Activated CD8-positive, alpha-beta memory T cell treated with anti-CD3 and anti-CD28 coated beads, Interleukin-2, amount 50 U/mL, for 48 hours (primary cell): ENCODE measurements around the gene ARHGAP5.
"Not testable (repeated sequence)": the region's sequence is repeated elsewhere in the genome, so short reads cannot be mapped to it uniquely, and the experiment has no call there.

Experiments
- DNase-seq: peaks from one replicate; pipeline ENCODE4 v3.0.0-alpha.2; 2020

Gene ARHGAP5

DNA sequence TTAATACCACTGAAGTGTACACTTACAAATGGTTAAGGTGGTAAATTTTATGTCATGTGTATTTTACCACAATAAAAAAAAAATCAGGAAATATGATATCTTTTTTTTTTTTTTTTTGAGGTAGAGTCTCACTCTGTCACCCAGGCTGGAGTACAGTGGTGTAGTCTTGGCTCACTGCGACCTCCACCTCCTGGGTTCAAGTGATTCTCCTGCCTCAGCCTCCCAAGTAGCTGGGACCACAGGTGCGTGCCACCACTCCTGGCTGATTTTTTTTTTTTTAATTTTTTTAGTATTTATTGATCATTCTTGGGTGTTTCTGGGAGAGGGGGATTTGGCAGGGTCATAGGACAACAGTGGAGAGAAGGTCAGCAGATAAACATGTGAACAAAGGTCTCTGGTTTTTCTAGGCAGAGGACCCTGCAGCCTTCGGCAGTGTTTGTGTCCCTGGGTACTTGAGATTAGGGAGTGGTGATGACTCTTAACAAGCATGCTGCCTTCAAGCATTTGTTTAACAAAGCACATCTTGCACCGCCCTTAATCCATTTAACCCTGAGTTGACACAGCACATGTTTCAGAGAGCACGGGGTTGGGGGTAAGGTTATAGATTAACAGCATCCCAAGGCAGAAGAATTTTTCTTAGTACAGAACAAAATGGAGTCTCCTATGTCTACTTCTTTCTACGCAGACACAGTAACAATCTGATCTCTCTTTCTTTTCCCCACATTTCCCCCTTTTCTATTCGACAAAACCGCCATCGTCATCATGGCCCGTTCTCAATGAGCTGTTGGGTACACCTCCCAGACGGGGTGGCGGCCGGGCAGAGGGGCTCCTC is 50.0 kb downstream of the ARHGAP5 start:
- DNase-seq, result not testable (repeated sequence)

DNA sequence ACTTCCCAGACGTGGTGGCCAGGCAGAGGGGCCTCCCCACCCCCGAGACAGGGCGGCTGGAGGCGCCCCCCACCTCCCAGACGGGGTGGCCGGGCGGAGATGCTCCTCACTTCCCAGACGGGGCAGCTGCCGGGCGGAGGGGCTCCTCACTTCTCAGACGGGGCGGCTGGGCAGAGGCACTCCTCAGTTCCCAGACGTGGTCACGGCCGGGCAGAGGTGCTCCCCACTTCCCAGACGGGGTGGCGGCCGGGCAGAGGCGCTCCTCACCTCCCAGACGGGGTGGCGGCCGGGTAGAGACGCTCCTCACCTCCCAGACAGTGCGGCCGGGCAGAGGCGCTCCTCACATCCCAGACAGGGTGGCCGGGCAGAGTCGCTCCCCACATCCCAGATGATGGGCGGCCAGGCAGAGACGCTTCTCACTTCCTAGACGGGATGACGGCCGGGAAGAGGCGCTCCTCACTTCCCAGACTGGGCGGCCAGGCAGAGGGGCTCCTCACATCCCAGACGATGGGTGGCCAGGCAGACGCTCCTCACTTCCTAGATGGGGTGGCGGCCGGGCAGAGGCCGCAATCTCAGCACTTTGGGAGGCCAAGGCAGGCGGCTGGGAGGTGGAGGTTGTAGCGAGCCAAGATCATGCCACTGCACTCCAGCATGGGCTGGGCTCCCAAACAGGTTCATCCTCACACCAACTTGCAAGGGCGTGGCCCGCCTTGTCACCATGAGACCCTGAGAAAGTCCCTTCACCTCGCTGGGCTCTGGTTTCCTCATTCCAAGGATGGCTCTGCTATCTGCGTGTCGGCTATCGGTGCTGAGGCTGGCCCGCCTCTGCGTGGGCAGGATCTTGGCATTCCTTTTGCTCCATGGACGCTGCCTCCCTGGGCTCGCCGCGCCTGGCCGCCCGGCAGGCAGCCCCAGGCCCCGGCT is 50.9 kb downstream of the ARHGAP5 start:
- DNase-seq, result not testable (repeated sequence)

DNA sequence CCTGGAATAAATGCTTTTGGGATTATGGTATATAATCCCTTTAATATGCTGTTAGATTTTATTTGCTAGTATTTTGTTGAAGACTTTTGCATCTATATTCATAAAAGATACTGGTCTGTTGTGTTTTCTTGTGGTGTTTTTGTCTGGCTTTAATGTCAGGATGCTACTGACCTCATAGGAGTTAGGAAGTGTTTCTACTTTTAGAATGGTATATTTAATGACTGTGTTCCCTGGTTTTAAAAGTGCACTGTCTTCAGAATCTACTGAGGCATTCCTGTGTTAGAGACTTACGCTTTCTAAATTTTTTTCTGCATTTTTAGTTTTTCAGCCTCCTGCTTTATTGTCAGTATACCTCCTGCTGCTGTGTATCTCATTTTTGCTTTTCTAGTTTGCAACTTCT is 51.6 kb downstream of the ARHGAP5 start:
- no peak for DNase-seq

DNA sequence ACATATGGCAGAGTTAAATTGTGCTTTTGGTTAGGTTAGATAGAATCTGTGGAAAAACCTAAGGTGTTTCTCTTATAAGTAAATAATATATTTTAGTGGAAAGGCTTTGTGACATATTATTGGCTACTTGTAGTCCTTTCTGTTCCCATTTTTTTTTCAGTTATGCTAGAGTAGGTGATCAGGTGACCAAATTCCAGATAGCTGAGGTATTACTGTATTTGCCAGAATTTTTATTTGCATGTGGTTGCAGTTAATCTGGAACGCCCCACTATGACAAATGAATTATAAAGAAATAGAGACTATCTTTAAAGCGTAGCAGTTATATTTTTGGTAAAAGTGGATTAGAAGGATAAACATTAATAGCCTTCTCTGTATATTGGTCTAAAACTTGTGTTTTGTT is 52.0 kb downstream of the ARHGAP5 start:
- no peak for DNase-seq

DNA sequence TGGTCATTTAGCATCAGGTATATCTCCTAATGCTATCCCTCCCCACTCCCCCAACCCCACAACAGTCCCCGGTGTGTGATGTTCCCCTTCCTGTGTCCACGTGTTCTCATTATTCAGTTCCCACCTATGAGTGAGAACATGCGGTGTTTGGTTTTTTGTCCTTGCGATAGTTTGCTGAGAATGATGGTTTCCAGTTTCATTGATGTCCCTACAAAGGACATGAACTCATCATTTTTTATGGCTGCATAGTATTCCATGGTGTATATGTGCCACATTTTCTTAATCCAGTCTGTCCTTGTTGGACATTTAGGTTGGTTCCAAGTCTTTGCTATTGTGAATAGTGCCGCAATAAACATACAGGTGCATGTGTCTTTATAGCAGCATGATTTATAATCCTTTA is 54.6 kb downstream of the ARHGAP5 start:
- not testable (repeated sequence) for DNase-seq

DNA sequence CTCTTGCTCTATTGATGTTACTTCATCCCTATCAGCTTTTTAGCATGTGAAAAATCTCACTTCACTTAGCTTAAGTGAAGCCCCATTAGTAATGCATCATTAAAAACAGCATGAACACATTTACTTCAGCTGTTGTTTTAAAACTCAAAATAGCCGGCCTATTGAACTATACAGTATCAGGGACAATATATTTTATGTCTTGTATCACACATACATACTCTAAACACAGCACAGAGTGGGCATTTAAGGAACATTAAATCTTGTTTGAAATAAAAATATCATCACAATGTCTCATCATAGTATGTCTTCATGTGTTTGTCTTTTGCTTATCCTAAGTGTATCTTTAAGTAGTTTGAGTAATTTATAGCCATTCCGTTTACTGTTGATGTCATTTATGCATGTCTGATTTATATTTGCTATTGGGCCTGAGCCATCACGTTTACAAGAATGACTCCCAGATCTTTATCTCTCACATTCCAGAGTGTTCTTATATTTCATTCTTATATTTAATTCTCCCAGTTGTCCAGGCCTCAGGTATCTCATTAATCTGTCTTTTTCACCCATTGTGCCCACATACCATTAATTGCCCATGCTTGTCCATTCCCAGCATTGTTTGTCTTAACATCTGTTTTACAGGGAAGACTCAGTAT is 57.5 kb downstream of the ARHGAP5 start:
- DNase-seq, result no peak

DNA sequence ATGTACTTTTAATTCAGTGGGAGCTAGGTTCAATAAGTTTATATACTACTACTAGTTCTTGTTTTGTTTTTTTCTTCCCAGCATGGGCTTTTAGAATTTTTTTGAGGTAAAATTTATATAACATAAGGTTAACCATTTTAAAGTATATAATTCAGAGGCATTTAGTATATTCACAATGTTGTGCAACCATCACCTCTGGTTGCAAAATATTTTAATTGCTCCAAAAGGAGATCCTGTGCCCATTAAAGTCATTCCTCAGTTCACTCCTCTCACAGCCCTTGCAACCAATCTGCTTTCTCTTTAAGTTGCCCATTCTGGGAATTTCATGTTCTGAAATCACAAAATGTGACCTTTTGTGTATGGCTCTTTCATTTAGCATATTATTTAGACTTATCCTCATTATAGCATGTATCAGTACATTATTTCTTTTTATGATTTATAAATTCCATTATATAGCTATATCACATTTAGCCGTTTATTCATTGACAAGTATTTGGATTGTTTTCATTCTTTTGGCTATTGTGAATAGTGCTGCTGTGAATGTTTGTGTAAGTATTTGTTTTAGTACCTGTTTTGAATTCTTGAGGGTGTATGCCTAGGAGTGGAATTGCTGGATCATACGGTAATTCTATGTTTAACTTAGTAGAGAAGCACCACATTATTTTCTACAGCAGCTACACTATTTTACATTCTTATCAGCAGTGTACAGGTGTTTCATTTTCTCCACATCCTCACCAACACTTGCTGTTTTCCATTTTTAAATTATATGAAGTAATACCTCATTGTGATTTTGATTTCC is 59.1 kb downstream of the ARHGAP5 start:
- DNase-seq, result no peak

DNA sequence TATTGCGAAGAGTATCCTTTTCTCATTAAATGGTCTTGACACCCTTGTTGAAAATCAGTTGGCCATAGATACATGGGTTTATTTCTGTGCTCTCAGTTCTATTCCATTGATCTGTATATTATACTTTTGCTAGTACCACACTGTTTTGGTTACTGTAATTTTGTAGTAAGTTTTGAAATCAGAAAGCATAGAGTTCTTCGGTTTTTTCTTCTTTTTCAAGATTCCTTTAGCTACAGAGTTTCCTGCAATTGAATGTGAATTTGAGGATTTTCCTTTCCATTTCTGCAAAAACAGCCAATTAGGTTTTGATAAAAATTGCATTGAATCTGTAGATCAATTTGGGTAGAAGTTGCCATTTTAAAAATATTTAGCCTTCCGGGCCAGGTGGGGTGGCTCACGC is 60.2 kb downstream of the ARHGAP5 start:
- DNase-seq, result no peak

DNA sequence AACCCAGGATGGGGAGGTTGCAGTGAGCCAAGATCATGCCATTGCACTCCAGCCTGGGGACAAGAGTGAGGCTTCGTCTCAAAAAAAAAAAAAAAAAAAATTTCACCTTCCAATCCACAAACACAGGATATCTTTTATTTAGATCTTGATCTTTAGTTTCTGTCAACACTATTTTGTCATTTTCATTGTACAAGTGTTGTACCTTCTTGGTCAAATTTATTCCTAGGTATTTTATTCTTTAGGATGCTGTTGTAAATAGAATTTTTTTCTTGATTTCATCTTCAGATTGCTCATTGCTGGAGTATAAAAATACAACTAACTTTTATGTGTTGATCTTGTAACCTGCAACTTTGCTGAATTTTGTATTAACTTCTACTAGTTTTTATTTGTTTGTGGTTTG is 60.8 kb downstream of the ARHGAP5 start:
- no peak for DNase-seq

DNA sequence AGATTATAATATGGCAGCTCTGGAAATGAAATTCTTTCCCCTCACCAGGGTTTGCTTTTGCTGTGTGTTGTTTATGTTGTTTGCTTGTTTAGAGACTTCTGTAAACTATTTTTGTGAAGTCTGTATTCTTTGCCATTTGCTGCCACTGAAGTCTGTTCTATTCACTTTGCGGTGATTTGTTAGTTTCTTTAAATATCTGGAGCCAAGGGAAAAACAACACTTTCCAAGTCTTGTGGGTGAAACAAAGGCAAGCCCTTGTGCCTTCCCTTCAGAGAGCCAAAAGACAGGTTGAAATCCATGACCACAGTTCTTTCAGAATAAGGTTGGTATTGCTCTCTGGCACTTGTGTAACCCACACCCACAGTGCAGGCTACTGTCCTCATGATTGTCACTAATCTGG is 65.2 kb downstream of the ARHGAP5 start:
- no peak for DNase-seq

DNA sequence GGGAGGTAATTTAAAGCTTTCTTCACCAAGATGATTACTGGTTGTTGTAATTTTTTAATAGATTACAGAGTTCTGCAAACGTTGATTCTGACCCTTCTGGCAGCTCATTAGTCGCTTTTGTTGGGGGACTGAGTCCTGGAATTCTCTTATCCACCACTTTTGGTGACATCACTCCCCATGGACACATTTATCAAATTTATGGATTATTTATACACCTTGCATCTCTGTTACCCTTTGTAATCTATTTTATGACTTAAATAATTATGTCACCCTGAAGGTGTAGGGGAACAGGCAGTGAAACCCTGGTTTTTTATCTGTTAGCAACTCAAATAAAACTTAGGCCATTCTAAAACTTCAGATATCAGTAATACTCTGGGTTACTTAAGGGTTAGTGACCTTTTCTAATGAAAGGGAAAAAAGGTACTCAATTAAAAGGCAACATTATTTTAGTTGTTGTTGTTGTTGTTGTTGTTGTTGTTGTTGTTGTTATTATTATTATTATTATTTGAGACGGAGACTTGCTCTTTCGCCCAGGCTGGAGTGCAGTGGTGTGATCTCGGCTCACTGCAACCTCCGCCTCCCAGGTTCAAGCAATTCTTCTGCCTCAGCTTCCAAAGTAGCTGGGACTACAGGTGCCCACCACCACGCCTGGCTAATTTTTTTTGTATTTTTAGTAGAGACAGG is 65.8 kb downstream of the ARHGAP5 start:
- no peak for DNase-seq

DNA sequence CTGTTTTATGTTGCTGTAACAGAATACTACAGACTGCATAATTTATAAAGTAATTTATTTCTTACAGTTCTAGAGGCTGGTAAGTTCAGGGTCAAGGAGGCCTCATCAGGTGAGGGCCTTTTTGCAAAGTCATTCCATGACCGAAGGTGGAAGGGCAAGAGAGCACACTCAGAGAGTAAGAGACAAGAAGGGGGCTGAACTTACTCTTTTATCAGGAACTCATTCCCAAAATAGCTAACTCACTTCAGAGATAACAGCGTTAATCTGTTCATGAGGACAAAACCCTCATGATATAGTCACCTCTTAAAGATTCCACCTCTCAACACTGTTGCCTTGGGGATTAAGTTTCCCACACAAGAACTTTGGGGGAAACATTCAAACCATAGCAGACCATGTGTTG is 73.3 kb downstream of the ARHGAP5 start:
- DNase-seq, result no peak

DNA sequence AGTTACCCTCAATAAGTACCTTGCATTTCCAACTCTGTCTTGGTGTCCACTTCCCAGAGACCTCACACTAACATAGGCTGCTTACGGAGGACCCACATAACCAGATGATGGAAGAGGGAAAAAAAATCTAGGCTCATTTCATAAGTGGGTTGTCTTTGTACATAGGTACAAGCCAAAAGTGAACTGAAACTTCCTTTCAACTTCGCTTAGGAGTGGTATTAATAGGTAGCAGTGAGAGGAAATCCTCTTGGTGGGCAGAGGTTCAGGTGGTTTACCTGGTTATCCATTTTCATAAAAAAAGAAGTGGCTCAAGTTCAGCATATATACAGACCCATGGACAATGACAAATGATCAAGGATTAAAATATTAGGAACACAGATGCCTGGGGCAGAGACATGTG is 88.9 kb downstream of the ARHGAP5 start:
- no peak for DNase-seq

DNA sequence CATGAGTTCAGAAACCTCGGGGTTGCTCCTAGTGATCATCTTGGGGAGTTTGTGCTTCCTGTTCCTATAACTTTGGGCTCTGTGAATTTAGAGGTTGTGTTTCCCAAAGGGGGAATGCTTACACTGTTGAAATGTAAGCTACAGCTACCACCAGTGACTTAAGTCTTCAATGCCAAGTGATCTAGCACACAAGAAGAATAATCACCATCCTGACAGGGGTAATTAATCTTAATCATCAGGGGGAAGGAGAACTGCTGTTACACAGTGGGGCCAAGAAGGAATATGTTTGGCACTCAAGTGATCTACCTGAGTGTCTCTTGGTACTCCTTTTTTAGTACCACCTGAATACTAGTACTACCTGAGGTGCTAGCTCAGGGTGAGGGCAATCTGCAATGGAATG is 89.8 kb downstream of the ARHGAP5 start:
- DNase-seq, result no peak

DNA sequence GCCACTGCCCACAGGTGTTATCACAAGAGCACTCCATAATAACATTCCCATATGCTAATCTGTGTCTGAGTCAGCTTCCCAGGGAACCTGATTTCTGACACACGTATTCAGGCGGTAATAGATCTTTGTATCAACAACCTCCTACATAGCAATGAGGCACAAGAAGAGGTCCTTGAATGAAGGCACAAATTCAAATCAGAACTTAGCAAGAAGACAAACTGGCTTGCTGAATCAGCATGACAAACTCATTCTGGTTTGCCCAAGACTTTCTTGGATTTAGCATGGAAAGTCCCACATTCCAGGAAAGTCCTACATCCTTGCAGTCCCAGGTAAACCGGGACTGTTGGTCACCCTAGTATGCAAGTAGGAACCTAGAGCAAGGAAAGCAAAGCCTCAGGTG is 90.8 kb downstream of the ARHGAP5 start:
- no peak for DNase-seq

DNA sequence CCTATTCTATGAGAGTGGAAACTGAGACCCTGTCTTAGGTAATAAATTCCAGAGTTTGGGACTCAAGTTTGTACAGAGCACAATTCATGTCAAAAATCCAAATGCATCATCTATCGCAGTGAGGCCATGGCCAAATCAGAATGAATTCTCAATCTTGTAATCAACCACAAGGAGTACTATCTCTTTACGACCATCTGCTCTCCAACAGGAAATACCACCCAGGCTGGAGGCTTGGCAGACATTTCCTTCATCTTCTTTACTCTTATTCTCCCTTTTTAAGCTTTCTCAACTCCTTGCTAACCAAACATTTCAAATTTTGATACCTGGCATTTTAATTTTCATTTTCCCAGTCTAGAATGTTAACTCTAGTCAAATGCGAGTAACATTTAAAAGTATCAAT is 92.1 kb downstream of the ARHGAP5 start:
- DNase-seq, result no peak

DNA sequence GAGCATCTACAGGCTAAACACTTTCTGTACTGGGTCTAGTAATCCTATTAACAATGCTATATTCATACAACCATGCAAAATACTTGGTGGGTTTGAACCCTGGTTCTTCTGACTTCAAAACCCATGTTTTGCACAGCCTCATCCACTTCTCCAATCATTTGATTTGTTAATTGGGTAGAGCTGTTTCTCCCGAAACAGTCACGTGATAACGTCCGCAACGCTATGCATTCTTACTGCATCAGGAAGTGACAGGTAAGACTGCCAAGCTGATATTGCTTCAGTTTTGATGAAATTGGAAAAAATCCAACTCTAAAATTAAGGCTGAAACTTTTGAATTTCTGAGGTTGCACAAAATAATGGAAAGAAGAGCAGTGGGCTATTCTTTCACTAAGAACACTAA is 94.4 kb downstream of the ARHGAP5 start:
- no peak for DNase-seq

DNA sequence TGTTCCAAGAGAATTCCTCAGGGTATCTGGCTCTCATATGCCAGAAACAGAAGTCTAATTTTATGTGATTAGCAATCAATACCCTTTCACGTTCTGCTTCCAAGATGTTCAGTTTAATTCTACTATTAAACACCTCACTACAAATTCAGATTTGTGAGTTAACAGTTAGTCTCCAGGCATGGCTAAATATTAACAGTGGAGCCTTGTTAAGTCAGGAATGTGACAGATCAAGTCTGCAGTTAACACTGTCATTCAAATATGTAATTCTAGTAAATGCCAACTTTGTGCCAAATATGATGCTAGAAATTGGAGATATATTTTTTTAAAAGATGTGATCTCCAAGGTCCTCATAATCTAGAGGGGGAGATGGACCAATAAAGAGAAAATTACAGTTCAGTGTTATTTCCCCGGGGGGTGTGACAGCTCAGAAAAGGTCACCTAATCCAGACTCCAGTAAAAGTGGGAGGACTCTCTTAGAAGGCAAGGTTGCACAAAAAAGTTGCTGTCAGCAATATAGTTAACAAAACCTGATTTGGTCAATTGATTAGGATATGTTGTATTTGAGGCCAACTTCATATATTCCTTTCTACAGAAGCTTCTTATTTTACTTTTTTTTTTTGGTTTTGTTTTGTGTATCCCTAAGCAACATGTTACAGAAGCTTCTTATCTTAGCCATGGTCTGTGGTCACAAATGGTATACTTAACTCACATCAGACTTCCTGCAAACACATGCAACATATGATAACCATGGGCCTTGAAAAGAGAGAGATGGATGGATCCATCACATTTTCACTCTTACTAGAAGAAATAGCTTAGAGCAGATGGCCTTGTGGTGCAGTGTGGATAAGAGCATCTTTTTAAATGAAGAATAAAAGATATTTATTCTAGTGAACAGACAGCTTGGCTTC is 106.3 kb downstream of the ARHGAP5 start:
- no peak for DNase-seq

DNA sequence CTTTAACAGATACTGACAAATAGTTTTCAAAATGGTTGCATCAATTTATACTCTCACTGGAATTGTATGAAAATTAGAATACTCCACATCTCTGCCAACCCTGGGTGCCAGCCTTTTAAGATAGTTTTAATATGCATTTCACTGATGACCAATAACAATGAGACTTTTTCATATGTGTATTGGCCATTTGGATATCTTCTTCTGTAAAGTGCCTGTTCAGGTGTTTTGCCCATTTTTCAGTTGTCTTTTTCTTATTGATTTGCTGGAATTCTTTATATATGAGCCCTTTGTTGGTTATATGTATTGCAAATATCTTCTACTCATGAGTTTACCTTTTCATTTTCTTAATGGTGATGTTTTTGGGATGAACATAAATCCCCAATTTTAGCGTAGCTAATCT is 108.0 kb downstream of the ARHGAP5 start:
- no peak for DNase-seq

DNA sequence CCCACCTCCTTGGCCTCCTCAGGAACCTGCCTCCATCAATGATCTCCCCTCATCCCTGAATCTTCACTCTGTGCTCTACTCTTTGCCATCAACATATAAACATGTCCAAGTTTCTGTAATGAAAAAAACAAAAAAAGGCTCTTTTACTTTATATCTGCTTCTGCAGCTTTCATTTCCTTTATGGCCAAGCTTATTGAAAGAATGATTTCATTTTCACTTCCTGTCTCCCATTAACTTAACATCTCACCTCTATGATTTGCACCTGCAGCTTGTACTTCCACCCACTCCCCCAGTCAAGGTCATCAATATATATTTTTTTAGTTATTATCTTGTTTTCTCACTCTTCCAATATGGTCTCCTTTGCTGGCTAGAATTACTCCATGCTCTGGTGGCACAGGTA is 109.1 kb downstream of the ARHGAP5 start:
- DNase-seq, result no peak

DNA sequence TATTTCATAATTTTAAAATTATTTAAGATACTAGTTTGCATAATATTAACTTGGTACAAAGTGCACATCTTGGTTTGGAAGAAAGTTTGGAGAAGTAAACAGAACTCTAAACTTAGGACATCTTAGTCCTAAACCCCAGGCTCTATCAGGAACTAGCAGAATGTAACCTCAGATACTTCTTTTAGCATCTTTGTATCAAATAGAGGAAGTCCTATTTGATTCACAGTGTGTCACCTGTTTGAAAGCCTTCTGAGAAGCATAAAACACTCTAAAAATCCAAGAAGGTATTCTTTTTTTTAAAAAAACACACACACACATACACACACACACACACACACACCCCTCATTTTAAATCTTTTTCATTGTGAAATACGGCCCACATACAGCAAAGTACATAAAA is 112.7 kb downstream of the ARHGAP5 start:
- DNase-seq, result no peak
